Suprapubic skin (tissue), 4 donors: ENCODE data around the gene PTPRN2.

Source experiments
- EP300 ChIP-seq: sonication (generic); formaldehyde crosslinking; IDR thresholded peaks from one replicate; pipeline ENCODE4 v1.6.1; 2017; ENCODE audit warnings: antibody characterized with exemption
- POLR2A ChIP-seq, 2 donors: fragments of 450-650 bp; IDR thresholded peaks; one replicate each; pipeline ENCODE4 v1.6.1; 2017; ENCODE audit warnings: antibody characterized with exemption in 2 of 2, mild to moderate bottlenecking in 2 of 2, moderate library complexity in 2 of 2
- POLR2AphosphoS5 ChIP-seq, 3 donors: sonication (generic); formaldehyde crosslinking; IDR thresholded peaks; one replicate each; pipeline ENCODE4 v1.6.1; 2017; ENCODE audit warnings: antibody characterized with exemption in 3 of 3
- TF ChIP-seq, protein P1 (sequence below), 2 donors: fragments of 200-600 bp in 1 of 2; fragments of 450-650 bp in 1 of 2; sonication (generic) in 1 of 2; IDR thresholded peaks; one replicate each; pipeline ENCODE4 v1.5.1; 2016 to 2019; ENCODE audit warnings: antibody characterized with exemption in 2 of 2, mild to moderate bottlenecking in 1 of 2, moderate library complexity in 1 of 2

DNA sequence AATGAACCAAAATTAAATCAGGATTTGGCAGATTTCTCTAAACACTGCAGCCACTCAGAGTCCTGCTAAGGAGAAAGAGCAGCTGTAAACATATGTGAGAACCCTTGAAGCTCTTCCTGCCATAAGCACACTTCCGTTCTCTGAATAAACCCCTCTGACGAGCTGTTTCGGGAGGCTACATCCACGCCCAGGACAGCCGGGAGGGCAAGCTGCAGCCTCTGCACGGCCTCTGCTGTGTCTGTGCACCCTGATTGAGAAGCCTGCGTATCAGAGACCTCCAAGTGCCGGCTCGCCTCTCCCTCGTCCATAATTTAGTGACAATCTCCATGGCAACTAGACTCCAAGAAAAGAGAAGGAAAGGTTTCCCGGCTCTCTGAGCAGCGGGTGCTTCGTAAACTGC, 114.4 kb downstream of the PTPRN2 start:
- TF ChIP-seq, protein P1, sequence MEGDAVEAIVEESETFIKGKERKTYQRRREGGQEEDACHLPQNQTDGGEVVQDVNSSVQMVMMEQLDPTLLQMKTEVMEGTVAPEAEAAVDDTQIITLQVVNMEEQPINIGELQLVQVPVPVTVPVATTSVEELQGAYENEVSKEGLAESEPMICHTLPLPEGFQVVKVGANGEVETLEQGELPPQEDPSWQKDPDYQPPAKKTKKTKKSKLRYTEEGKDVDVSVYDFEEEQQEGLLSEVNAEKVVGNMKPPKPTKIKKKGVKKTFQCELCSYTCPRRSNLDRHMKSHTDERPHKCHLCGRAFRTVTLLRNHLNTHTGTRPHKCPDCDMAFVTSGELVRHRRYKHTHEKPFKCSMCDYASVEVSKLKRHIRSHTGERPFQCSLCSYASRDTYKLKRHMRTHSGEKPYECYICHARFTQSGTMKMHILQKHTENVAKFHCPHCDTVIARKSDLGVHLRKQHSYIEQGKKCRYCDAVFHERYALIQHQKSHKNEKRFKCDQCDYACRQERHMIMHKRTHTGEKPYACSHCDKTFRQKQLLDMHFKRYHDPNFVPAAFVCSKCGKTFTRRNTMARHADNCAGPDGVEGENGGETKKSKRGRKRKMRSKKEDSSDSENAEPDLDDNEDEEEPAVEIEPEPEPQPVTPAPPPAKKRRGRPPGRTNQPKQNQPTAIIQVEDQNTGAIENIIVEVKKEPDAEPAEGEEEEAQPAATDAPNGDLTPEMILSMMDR (IDR thresholded peaks at IDR 0.05), result no peak
- TF ChIP-seq POLR2AphosphoS5 (IDR thresholded peaks at IDR 0.05) (no peak), POLR2A (IDR thresholded peaks at IDR 0.05) (no peak), EP300 (no peak)
